Mesendoderm (in vitro differentiated cells): ENCODE measurements around the gene INSRR.
A peak's percentile ranks its signal among the peaks of the same experiment; 100 is the strongest.

Experiments used
- DNase-seq: peaks from one replicate; pipeline ENCODE4 v3.0.0; 2013
- H2AK5ac ChIP-seq: 2 replicates; pipeline ENCODE4 v1.6.1; 2013; ENCODE audit warnings: low read length, inconsistent platforms
- H2BK120ac ChIP-seq: 2 replicates; pipeline ENCODE4 v1.6.1; 2013; ENCODE audit warnings: low read depth, mild to moderate bottlenecking, low read length, moderate library complexity, mixed read lengths
- H2BK15ac ChIP-seq: replicated peaks from 2 replicates; pipeline ENCODE4 v1.6.1; 2013; ENCODE audit warnings: low read depth, mild to moderate bottlenecking, moderate library complexity
- H2BK5ac ChIP-seq: 2 replicates; pipeline ENCODE4 v1.6.1; 2013; ENCODE audit warnings: low read length, inconsistent platforms
- H3K18ac ChIP-seq: 2 replicates; pipeline ENCODE4 v1.6.1; 2013; ENCODE audit warnings: mild to moderate bottlenecking, low read length, mixed read lengths
- H3K23ac ChIP-seq: one replicate; pipeline ENCODE4 v1.6.1; 2013; ENCODE audit warnings: low read length
- H3K27ac ChIP-seq: 2 replicates; pipeline ENCODE4 v1.5.1; 2013; ENCODE audit warnings: low read depth, mild to moderate bottlenecking, inconsistent platforms, low read length, moderate library complexity
- H3K27me3 ChIP-seq: 2 replicates; pipeline ENCODE4 v1.6.1; 2013; ENCODE audit warnings: low read length, control low read depth, mild to moderate bottlenecking, inconsistent platforms; ENCODE audit not compliant: insufficient read depth, poor library complexity
- H3K36me3 ChIP-seq: 2 replicates; pipeline ENCODE4 v1.6.1; 2013; ENCODE audit warnings: low read length, inconsistent platforms; ENCODE audit not compliant: control insufficient read depth, insufficient read depth
- H3K4ac ChIP-seq: one replicate; pipeline ENCODE4 v1.6.1; 2013; ENCODE audit warnings: low read depth, mild to moderate bottlenecking, low read length, moderate library complexity
- H3K4me1 ChIP-seq: 2 replicates; pipeline ENCODE4 v1.6.1; 2013; ENCODE audit warnings: low read depth, low read length, inconsistent platforms; ENCODE audit not compliant: control insufficient read depth
- H3K4me2 ChIP-seq: 2 replicates; pipeline ENCODE4 v1.6.1; 2013; ENCODE audit warnings: low read length
- H3K4me3 ChIP-seq: 2 replicates; pipeline ENCODE4 v1.5.1; 2013; ENCODE audit warnings: mild to moderate bottlenecking, low read length
- H3K56ac ChIP-seq: one replicate; pipeline ENCODE4 v1.6.1; 2013; ENCODE audit warnings: low read length
- H3K79me1 ChIP-seq: 2 replicates; pipeline ENCODE4 v1.6.1; 2013; ENCODE audit warnings: low read length, inconsistent platforms
- H3K79me2 ChIP-seq: 2 replicates; pipeline ENCODE4 v1.6.1; 2013; ENCODE audit warnings: mild to moderate bottlenecking, low read length; ENCODE audit not compliant: control insufficient read depth, insufficient read depth
- H3K9ac ChIP-seq: 2 replicates; pipeline ENCODE4 v1.6.1; 2013; ENCODE audit warnings: low read length, inconsistent platforms
- H4K5ac ChIP-seq: one replicate; pipeline ENCODE4 v1.6.1; 2013; ENCODE audit warnings: low read length
- H4K8ac ChIP-seq: one replicate; pipeline ENCODE4 v1.6.1; 2013; ENCODE audit warnings: low read depth, mild to moderate bottlenecking, control low read depth, low read length, moderate library complexity
- WGBS: extraction: QIAGEN DNeasy Blood & Tissue Kit; methylation state at CpG from one replicate; pipeline ENCODE4 v1.1.7; 2013; ENCODE audit warnings: low lambda C conversion rate, missing lambda C conversion rate; ENCODE audit not compliant: insufficient coverage; ENCODE audit errors: extremely low coverage; 5-methylcytosine and 5-hydroxymethylcytosine counted together

Gene INSRR

GRCh38 chr1:156807627-156808026 lies 51.3 kb downstream of the INSRR start:
- Histone ChIP-seq H3K56ac (no peak overlapping the region), H3K4me1 (no peaks in the 10 kb centered on the region), H2AK5ac (no peak overlapping the region), H3K4ac (no peak overlapping the region), H3K18ac (no peak overlapping the region), H4K5ac (no peak overlapping the region), H3K27me3 (no peaks in the 10 kb centered on the region), H2BK120ac (no peak overlapping the region), H2BK5ac (no peak overlapping the region), H3K27ac (no peak overlapping the region), H2BK15ac (no peak overlapping the region), H3K4me3 (no peak overlapping the region), H3K23ac (no peak overlapping the region), H3K4me2 (no peak overlapping the region), H3K36me3 (no peaks in the 10 kb centered on the region), H3K79me2 (no peaks in the 10 kb centered on the region), H4K8ac (no peak overlapping the region), H3K79me1 (no peaks in the 10 kb centered on the region), H3K9ac (no peak overlapping the region)
- DNase-seq: no peak
- no CpG with 5 or more reads among the region's 2 CpGs for WGBS

- no peaks in the 10 kb centered on the region for H3K4me1 ChIP-seq
- no peak overlapping the region for H2BK5ac ChIP-seq
- H3K4ac ChIP-seq: no peak overlapping the region
- no peak overlapping the region for H3K9ac ChIP-seq
- H3K23ac ChIP-seq: no peak overlapping the region
- no peak overlapping the region for H2BK120ac ChIP-seq
- no peak for DNase-seq
- H3K4me3 ChIP-seq: no peak overlapping the region
- H3K27me3 ChIP-seq: no peaks in the 10 kb centered on the region
- H4K5ac ChIP-seq: no peak overlapping the region
- no peak overlapping the region for H3K27ac ChIP-seq
- H4K8ac ChIP-seq: no peak overlapping the region
- H3K4me2 ChIP-seq: no peak overlapping the region
- WGBS: no CpG with 5 or more reads among the region's 7 CpGs
- H3K79me2 ChIP-seq: no peaks in the 10 kb centered on the region
- H3K56ac ChIP-seq: no peak overlapping the region
- H3K79me1 ChIP-seq: no peaks in the 10 kb centered on the region
- no peak overlapping the region for H2BK15ac ChIP-seq
- H2AK5ac ChIP-seq: no peak overlapping the region
- H3K18ac ChIP-seq: no peak overlapping the region
- H3K36me3 ChIP-seq: no peaks in the 10 kb centered on the region
Measured at GRCh38 chr1:156806512-156807440, 52.1 kb downstream of the INSRR start.

GRCh38 chr1:156805766-156806511 lies 53.0 kb downstream of the INSRR start:
- no peaks in the 10 kb centered on the region for H3K27me3 ChIP-seq

GRCh38 chr1:156804572-156805243 lies 54.2 kb downstream of the INSRR start:
- WGBS: no CpG with 5 or more reads among the region's 6 CpGs
- Histone ChIP-seq H3K79me2 (no peaks in the 10 kb centered on the region), H3K36me3 (peaks cover 4% of the 10 kb centered on the region), H3K23ac (no peak overlapping the region), H4K5ac (no peak overlapping the region), H3K56ac (no peak overlapping the region), H3K9ac (no peak overlapping the region), H2BK15ac (no peak overlapping the region), H3K27me3 (no peaks in the 10 kb centered on the region), H2AK5ac (no peak overlapping the region), H3K4me1 (no peaks in the 10 kb centered on the region), H3K4ac (no peak overlapping the region), H3K27ac (no peak overlapping the region), H2BK120ac (no peak overlapping the region), H3K4me2 (no peak overlapping the region), H3K18ac (no peak overlapping the region), H3K79me1 (no peaks in the 10 kb centered on the region), H4K8ac (no peak overlapping the region), H2BK5ac (no peak overlapping the region), H3K4me3 (no peak overlapping the region)
- peak; percentile 30 for DNase-seq

More at GRCh38 chr1:156805766-156806511, 53.0 kb downstream of the INSRR start:
- H2BK15ac ChIP-seq: no peak overlapping the region
- no peak overlapping the region for H3K18ac ChIP-seq
- no peak overlapping the region for H4K5ac ChIP-seq
- no peaks in the 10 kb centered on the region for H3K79me1 ChIP-seq
- no peak overlapping the region for H2AK5ac ChIP-seq
- H3K23ac ChIP-seq: no peak overlapping the region
- no CpG with 5 or more reads among the region's 3 CpGs for WGBS
- H3K4me1 ChIP-seq: no peaks in the 10 kb centered on the region
- H3K79me2 ChIP-seq: no peaks in the 10 kb centered on the region
- H2BK120ac ChIP-seq: no peak overlapping the region
- H3K36me3 ChIP-seq: peaks cover 2% of the 10 kb centered on the region
- no peak overlapping the region for H3K56ac ChIP-seq
- H3K4ac ChIP-seq: no peak overlapping the region
- H3K4me2 ChIP-seq: no peak overlapping the region
- no peak overlapping the region for H3K4me3 ChIP-seq
- no peak for DNase-seq
- H3K27ac ChIP-seq: no peak overlapping the region
- no peak overlapping the region for H4K8ac ChIP-seq
- H3K9ac ChIP-seq: no peak overlapping the region
- no peak overlapping the region for H2BK5ac ChIP-seq

- Histone ChIP-seq H3K27me3 (no peaks in the 10 kb centered on the region), H3K36me3 (peaks cover 4% of the 10 kb centered on the region), H2BK5ac (no peak overlapping the region), H3K56ac (no peak overlapping the region), H4K8ac (no peak overlapping the region), H4K5ac (no peak overlapping the region), H2AK5ac (no peak overlapping the region), H3K9ac (no peak overlapping the region), H2BK120ac (no peak overlapping the region), H3K4ac (no peak overlapping the region), H3K79me2 (no peaks in the 10 kb centered on the region), H3K4me1 (no peaks in the 10 kb centered on the region), H3K79me1 (no peaks in the 10 kb centered on the region), H3K23ac (no peak overlapping the region), H3K4me3 (no peak overlapping the region), H2BK15ac (no peak overlapping the region), H3K27ac (no peak overlapping the region), H3K18ac (no peak overlapping the region), H3K4me2 (no peak overlapping the region)
- no CpG with 5 or more reads among the region's 3 CpGs for WGBS
- DNase-seq: no peak
Measured at GRCh38 chr1:156804026-156804425, 54.9 kb downstream of the INSRR start.
